Measurements from ENCODE around the gene CNR2. TPM values are rescaled to one million over a fixed set of nuclear protein-coding genes. Genes with fewer than 3 reads are reported as not detected.
"Not testable (repeated sequence)": the region's sequence is repeated elsewhere in the genome, so short reads cannot be mapped to it uniquely, and the experiment has no call there.

The CNR2 gene
- polyA plus RNA-seq, 2 of the 4 experiments (the other 2 are of a cell fraction): not detected

DNA sequence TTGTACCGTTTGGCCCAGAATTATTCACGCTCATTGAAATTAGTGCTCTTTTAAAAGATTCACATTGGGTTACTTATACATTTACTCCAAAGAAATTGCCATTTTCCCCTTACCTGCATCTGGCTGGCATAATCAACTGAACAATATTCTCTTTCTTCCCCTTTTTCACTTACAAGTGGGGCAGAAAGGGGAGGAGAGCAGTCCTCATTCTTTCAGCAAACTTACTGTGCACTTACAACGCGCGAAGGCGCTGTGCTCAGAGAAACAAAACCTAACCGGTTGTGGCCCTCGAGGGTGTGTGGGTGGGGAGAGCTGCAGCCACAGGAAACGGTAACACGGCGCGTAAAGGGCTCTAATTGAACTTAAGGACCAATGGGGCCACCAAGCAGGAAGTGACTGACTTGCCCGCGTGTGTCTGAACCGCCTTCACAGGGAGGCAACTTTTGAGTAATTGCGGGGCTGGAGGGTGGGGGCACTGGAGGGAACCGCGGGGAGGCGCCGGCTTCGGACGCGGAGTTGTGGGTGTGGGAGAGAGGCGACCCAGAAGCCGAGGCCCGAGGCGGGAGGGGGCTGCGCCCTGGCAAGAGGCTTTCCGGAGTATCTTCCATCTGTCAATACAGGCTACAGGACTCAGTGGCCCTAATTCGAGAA, 45.8 kb upstream of the CNR2 start (continued):
- no peak for TF ChIP-seq CEBPB (IDR thresholded peaks at IDR 0.05)
- TF ChIP-seq ZC3H11A (IDR thresholded peaks at IDR 0.05): no peak
- TF ChIP-seq PHF8 (IDR thresholded peaks at IDR 0.05; ENCODE audit: borderline replicate concordance, low read depth): no peak
- TF ChIP-seq, protein P1, sequence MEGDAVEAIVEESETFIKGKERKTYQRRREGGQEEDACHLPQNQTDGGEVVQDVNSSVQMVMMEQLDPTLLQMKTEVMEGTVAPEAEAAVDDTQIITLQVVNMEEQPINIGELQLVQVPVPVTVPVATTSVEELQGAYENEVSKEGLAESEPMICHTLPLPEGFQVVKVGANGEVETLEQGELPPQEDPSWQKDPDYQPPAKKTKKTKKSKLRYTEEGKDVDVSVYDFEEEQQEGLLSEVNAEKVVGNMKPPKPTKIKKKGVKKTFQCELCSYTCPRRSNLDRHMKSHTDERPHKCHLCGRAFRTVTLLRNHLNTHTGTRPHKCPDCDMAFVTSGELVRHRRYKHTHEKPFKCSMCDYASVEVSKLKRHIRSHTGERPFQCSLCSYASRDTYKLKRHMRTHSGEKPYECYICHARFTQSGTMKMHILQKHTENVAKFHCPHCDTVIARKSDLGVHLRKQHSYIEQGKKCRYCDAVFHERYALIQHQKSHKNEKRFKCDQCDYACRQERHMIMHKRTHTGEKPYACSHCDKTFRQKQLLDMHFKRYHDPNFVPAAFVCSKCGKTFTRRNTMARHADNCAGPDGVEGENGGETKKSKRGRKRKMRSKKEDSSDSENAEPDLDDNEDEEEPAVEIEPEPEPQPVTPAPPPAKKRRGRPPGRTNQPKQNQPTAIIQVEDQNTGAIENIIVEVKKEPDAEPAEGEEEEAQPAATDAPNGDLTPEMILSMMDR (IDR thresholded peaks at IDR 0.05): no peak
- no peak for TF ChIP-seq HOXB13 (CRISPR knock-in tag; IDR thresholded peaks at IDR 0.05; ENCODE audit: low read depth)
- TF ChIP-seq TP53 (CRISPR knock-in tag; IDR thresholded peaks at IDR 0.05): no peak
- TF ChIP-seq, protein P2, sequence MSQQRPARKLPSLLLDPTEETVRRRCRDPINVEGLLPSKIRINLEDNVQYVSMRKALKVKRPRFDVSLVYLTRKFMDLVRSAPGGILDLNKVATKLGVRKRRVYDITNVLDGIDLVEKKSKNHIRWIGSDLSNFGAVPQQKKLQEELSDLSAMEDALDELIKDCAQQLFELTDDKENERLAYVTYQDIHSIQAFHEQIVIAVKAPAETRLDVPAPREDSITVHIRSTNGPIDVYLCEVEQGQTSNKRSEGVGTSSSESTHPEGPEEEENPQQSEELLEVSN (IDR thresholded peaks at IDR 0.05; ENCODE audit: borderline replicate concordance, low read depth): peak; percentile 60; the same call in 1 of the 2 replicates
- no peak for TF ChIP-seq MAFK (IDR thresholded peaks at IDR 0.05; ENCODE audit: partially characterized antibody)
- TF ChIP-seq GATA3 (IDR thresholded peaks at IDR 0.05; ENCODE audit: borderline replicate concordance): no peak
- no peak for TF ChIP-seq NPAS2 (CRISPR knock-in tag; IDR thresholded peaks at IDR 0.05; ENCODE audit: borderline replicate concordance)
- no peak for TF ChIP-seq POLR2AphosphoS2 (conservative IDR thresholded peaks at IDR 0.05; ENCODE audit: low read length)

DNA sequence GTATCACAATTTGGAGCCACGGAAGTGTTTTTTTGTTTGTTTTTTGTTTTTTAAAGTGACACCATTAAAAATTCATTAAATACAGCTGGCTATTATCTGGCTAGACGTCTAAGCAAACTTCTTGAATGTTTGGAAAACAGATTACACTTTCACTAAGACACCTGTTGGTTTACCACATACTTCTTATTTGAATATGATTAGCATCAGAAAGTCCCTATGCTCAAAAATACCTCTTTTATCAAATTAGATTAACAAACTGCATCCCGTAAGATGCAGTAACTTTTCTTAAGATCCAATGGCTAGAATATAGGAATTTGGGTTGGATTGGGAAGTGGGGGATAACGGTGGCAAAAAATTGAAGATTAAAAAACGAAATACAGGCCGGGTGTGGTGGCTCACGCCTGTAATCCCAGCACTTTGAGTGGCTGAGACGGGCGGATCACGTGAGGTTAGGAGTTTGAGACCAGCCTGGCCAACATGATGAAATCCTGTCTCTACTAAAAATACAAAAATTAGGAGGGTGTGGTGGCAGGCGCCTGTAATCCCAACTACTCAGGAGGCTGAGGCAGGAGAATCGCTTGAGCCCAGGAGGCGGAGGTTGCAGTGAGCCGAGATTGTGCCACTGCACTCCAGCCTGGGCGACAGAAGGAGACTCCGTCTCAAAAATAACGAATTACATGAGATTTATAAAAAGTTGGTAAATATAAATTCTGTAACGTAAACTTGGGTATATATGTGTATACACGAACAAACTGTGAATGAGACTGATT, 45.1 kb upstream of the CNR2 start:
- CTCF ChIA-PET; DNase-seq (ENCODE audit: low read depth in 1 of 2, low spot score in 1 of 2); FAIRE-seq; ATAC-seq; H3K9me3 ChIP-seq: not testable (repeated sequence)
- peaks cover 37% of the 10 kb centered on the region for H3K4me1 ChIP-seq
- H3K4me2 ChIP-seq: peak overlapping the region; percentile 91
- POLR2A ChIA-PET: interaction anchor here (1.4 kb wide), 1 partner anchor 70 kb away, joined by 4 read pairs; no protein-coding TSS in a partner anchor
- peak overlapping the region; percentile 97 to 100 for H3K27ac ChIP-seq
- WGBS (ENCODE audit: missing lambda C conversion rate): 88% methylated on average over 19 of the region's 19 CpGs
- H3K4me3 ChIP-seq: peak overlapping the region; percentile 92; the same call in 2 of the 3 replicates

DNA sequence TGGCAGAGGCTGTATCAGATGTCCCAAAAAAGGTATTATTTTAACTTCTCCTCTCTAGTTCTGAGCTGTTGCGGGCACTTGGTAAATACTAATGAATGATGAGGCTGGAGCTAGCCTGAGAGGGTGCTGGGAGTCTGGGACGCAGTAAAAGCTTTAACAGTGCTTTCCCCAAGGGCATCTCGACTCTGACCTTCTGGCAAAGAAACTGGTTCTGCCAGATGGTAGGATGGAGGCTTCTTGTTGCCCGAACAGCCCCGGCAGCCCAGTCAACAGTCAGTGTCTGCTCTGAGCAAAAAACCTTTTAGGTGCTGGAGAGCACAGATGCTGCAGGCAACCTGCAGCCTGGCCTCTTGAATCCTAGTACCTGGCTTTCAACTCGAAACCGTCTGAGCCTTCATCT, 43.9 kb upstream of the CNR2 start:
- TF ChIP-seq, protein P3, sequence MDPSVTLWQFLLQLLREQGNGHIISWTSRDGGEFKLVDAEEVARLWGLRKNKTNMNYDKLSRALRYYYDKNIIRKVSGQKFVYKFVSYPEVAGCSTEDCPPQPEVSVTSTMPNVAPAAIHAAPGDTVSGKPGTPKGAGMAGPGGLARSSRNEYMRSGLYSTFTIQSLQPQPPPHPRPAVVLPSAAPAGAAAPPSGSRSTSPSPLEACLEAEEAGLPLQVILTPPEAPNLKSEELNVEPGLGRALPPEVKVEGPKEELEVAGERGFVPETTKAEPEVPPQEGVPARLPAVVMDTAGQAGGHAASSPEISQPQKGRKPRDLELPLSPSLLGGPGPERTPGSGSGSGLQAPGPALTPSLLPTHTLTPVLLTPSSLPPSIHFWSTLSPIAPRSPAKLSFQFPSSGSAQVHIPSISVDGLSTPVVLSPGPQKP (IDR thresholded peaks at IDR 0.05; ENCODE audit: low read depth, low read length): no peak
- no peak for TF ChIP-seq HDAC2 (IDR thresholded peaks at IDR 0.05)
- TF ChIP-seq EHMT2 (IDR thresholded peaks at IDR 0.05; ENCODE audit: low read depth): no peak
- TF ChIP-seq ZNF302 (CRISPR knock-in tag; IDR thresholded peaks at IDR 0.05): no peak
- no peak for TF ChIP-seq JUN (IDR thresholded peaks at IDR 0.05)
- no peak for TF ChIP-seq CBX2 (IDR thresholded peaks at IDR 0.05; ENCODE audit: borderline replicate concordance, low read depth)
- TF ChIP-seq EP300 (IDR thresholded peaks at IDR 0.05): no peak
- no peak for TF ChIP-seq PHF8 (IDR thresholded peaks at IDR 0.05; ENCODE audit: borderline replicate concordance, low read depth)
- TF ChIP-seq ZC3H11A (IDR thresholded peaks at IDR 0.05): no peak
- TF ChIP-seq JUNB (IDR thresholded peaks at IDR 0.05): no peak
- TF ChIP-seq, protein P4, sequence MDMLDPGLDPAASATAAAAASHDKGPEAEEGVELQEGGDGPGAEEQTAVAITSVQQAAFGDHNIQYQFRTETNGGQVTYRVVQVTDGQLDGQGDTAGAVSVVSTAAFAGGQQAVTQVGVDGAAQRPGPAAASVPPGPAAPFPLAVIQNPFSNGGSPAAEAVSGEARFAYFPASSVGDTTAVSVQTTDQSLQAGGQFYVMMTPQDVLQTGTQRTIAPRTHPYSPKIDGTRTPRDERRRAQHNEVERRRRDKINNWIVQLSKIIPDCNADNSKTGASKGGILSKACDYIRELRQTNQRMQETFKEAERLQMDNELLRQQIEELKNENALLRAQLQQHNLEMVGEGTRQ (IDR thresholded peaks at IDR 0.05): no peak
- Histone ChIP-seq H3K4me2 (no peak overlapping the region), H3K4me3 (no peak overlapping the region), H3K4me1 (peaks cover 44% of the 10 kb centered on the region), H3K27ac (peak overlapping the region; percentile 52 to 100), H3K9me3 (no peaks in the 10 kb centered on the region)
- no peak for DNase-seq (ENCODE audit: low read depth in 1 of 2, low spot score in 1 of 2)
- POLR2A ChIA-PET: no interaction called here
- 68% methylated on average over 7 of the region's 7 CpGs for WGBS (ENCODE audit: missing lambda C conversion rate)
- no peak for FAIRE-seq
- no peak for ATAC-seq
- CTCF ChIA-PET: interaction anchor here (1.0 to 1.3 kb wide), 3 partner anchors 41 to 71 kb away, joined by 3 to 6 read pairs (median 4); no protein-coding TSS in a partner anchor

Data from A549 (cell line).